IPS-NIHi11 (cell line): ENCODE measurements around the gene TMEM53.
"Not testable (repeated sequence)": the region's sequence is repeated elsewhere in the genome, so short reads cannot be mapped to it uniquely, and the experiment has no call there.

Experiments
- DNase-seq: peaks from one replicate; pipeline ENCODE4 v3.0.0; 2012; ENCODE audit warnings: mixed read lengths, low spot score

TMEM53 gene

DNA sequence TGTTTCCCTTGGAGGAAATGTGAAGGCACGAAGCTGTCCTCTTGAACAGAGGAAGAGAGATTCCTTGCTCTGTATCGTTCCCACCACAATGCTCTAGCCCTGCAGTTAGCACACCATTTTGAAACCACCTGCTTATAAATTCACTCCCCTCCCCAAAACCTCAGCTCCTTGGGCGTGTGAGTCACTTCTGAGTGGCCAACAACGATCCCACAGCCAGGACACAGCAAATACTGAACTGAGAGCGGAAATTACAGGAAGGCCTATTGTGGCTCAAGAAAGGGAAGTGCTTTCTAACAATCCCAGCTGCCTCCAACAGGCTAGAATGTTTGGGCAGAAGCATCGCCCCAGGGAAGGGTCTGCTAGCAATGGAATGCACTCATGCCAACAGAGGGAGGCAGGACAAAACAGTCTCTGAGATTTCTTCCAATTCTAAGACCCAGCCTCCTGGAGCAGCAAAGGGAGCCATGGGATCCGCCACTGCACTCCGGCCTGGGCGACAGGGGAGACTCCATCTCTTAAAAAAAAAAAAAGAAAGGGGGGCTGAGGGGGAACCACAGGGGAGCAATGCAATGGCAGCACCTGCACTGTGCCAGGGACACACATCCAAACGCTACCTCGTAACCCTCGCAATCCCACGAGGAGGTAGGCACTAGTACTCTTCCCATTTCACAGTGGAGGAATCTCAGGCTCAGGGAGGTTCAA lies 1.9 kb downstream of the TMEM53 start:
- no peak for DNase-seq

- DNase-seq = no peak
These were observed 3.3 kb downstream of the TMEM53 start for GRCh38 chr1:44670751-44671640.

- DNase-seq = not testable (repeated sequence)
These were observed 7.6 kb downstream of the TMEM53 start for GRCh38 chr1:44666719-44667118.

DNA sequence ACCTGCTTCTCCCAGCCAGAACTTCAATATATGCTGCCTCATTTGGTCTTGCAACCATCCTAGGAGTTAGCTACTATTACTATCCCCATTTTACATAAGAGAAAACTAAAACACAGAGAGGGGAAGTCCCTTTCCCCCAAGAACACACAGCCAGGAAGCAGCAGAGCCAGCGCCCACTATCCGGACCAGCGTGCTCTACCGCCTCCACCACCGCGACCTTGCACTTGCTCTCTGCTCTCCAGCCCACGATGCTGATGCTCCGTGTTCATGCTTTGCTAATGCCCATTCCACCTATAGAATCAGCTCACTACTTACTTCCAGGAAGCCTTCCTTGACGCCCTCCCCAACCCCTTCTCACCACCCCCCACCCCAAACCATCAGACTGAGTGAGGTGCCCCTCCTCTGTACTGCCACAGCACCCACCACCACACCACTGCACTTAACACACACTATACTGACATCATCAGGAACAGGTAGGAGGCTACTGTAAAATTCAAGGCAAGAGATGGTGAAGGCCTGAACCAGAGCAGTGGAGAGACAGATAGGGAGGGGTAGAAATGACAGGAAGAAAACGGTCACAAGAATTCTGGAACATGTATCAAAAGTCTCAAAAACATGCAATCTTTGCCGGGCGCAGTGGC lies 9.4 kb downstream of the TMEM53 start:
- no peak for DNase-seq

GRCh38 chr1:44663417-44663816 lies 10.9 kb downstream of the TMEM53 start:
- DNase-seq = no peak

DNA sequence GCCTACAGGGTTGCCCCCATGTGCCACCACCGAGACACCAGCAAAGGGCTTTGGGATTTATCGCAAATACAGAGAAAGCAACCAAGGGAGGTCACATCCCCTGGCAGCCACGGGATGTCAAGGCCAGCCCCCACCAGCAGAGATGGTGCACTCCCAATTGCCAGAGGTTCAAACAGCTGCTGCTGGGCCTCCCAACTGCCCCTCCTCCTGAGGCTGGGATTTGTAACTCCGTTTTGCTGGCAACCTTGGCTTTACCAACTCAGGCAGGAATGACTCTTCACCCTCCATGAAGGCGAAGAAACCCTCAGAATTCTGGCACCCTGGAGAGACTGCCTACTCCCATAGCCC lies 11.6 kb downstream of the TMEM53 start:
- DNase-seq = no peak

- no peak for DNase-seq
These were observed 12.2 kb downstream of the TMEM53 start for GRCh38 chr1:44661781-44662682.

GRCh38 chr1:44660176-44660575 lies 14.1 kb downstream of the TMEM53 start:
- peak; percentile 43 for DNase-seq

GRCh38 chr1:44659566-44659965 lies 14.7 kb downstream of the TMEM53 start:
- DNase-seq = no peak

GRCh38 chr1:44655609-44656008 lies 18.7 kb downstream of the TMEM53 start:
- DNase-seq = peak; percentile 73

- no peak for DNase-seq
These were observed 19.6 kb downstream of the TMEM53 start for GRCh38 chr1:44654621-44655187.

DNA sequence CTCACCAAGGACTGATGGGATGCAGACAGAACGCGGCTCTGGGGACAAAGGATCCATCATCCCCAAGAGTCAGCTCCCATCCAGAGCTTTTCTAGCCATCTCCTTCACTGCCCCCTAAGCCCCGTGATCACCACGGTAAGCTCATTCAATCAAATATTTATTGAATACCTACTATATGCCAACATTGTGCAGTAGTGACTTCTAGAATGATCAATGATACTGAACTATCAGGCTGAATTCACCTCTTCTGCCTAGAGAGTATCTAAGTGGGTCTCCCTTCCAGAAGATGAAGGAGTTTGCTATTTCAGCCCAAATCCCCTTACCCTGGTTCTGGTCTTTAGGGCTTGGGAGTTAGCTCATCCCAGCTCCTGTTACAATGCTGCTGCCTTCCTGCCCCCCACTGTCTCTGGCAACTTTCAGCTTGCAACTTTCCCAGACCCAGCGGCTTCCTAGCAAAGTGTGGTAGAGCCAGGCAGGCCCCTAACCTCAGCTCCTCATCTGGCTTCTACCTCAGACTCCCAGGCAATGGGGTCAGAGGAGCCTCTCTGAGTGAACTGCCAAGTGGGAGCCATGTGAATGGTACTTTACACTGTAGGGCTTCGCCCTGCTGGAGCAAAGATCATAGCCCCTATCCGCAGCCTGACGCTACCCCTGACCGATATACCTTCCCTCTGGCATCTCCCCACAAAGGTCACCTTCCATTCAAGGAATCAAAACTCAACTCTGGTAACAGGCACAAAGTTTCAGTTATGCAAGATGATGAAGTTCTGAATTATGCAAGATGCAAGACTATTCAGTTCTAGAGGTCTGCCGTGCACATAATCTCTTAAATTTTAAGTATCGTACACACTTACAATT lies 20.9 kb downstream of the TMEM53 start:
- DNase-seq = no peak

- DNase-seq = peak; percentile 88
These were observed 21.7 kb downstream of the TMEM53 start for GRCh38 chr1:44652445-44653106.

DNA sequence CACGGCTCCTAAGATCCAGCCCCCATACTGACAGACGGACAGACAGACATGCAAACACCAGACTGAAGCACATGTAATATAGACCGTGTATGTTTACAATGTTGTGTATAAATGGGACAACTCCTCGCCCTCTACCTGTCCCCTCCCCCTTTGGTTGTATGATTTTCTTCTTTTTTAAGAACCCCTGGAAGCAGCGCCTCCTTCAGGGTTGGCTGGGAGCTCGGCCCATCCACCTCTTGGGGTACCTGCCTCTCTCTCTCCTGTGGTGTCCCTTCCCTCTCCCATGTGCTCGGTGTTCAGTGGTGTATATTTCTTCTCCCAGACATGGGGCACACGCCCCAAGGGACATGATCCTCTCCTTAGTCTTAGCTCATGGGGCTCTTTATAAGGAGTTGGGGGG lies 23.2 kb downstream of the TMEM53 start:
- DNase-seq = no peak

- peak; percentile 76 for DNase-seq
These were observed 24.0 kb downstream of the TMEM53 start for GRCh38 chr1:44650159-44650831.

- no peak for DNase-seq
These were observed 24.5 kb downstream of the TMEM53 start for GRCh38 chr1:44649788-44650158.

GRCh38 chr1:44648529-44649250 lies 25.6 kb downstream of the TMEM53 start:
- no peak for DNase-seq

- DNase-seq = no peak
These were observed 26.4 kb downstream of the TMEM53 start for GRCh38 chr1:44647896-44648295.
